GM12873 (cell line): ENCODE results near the gene LDHAL6A.

Source experiments
- TF ChIP-seq, protein P1 (sequence below): IDR thresholded peaks from 2 replicates; pipeline ENCODE4 v1.5.1; 2012; ENCODE audit warnings: low read depth, mild to moderate bottlenecking, moderate library complexity, low read length, control low read depth; ENCODE audit not compliant: insufficient read depth; ENCODE audit errors: missing control alignments

LDHAL6A gene

DNA sequence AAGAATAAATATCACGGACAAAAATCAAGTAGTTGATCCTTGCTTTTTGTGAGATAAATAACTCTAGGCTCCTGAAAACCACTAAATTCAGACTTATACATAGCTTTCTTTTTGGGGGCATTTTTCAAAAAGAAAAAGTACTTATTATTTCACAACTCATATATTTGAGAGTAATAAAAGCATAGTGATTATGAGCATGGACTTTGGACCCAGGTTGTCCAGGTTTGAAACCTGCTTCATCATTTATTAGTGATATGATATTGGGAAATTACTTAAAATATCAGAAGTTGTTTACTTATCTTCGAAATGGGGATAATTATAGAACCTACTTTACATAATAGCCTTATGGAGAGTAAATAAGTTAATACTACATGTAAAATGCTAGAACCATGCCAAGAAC, 17.0 kb upstream of the LDHAL6A start:
- TF ChIP-seq, protein P1, sequence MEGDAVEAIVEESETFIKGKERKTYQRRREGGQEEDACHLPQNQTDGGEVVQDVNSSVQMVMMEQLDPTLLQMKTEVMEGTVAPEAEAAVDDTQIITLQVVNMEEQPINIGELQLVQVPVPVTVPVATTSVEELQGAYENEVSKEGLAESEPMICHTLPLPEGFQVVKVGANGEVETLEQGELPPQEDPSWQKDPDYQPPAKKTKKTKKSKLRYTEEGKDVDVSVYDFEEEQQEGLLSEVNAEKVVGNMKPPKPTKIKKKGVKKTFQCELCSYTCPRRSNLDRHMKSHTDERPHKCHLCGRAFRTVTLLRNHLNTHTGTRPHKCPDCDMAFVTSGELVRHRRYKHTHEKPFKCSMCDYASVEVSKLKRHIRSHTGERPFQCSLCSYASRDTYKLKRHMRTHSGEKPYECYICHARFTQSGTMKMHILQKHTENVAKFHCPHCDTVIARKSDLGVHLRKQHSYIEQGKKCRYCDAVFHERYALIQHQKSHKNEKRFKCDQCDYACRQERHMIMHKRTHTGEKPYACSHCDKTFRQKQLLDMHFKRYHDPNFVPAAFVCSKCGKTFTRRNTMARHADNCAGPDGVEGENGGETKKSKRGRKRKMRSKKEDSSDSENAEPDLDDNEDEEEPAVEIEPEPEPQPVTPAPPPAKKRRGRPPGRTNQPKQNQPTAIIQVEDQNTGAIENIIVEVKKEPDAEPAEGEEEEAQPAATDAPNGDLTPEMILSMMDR: no peak

DNA sequence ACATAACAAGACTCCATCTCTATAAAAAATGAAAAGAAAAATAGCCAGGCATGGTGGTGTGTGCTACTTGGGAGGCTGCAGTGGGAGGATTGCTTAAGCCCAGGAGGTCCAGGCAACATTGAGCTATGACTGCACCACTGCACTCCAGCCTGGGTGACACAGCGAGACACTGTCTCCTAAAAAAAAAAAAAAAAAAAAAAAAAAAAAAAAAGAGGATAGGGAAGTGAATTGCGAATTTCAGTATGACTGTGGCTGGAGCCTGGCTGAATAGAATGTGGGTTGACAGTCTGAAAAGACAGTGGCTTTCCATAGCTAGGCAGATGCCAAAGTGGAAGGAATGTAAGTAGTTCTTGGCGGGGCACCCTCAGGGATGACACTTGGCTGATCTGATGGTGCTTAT, 6.4 kb upstream of the LDHAL6A start:
- TF ChIP-seq, protein P1: no peak

DNA sequence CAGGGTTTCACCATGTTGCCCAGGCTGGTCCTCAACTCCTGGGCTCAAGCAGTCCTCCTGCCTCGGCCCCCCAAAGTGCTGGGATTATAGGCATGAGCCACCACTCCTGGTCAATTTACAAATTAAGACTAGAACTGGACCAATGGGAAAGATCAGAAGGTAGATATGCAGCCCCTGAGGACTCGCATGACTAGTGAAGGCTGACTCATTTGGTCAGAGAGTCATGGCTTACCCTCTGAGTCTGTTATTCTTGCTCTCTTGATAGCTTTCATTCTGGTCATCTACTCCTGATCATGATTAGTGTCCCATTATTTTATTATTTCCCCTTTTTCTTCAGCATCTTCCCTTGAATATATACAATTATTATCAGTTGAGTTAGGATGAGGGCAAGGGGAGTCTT, 2.7 kb upstream of the LDHAL6A start:
- TF ChIP-seq, protein P1: no peak

DNA sequence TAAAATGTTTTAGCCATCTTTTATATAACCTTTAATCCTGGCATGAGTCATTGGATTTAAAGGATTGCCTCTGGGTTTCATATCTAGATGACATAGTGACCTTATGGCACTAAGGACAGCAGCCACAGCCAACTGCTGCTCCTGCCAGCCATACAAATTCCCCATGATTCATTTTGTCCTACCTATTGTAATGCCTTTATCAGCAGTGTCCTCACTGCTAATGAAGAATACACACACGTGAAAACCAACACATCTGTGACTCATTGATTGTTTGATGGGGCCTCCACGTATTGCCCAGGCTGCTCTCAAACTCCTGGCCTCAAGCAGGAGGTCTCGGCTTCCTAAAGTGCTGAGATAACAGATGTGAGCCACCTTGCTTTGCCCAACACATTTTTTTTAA, 1.8 kb downstream of the LDHAL6A start:
- TF ChIP-seq, protein P1: no peak

DNA sequence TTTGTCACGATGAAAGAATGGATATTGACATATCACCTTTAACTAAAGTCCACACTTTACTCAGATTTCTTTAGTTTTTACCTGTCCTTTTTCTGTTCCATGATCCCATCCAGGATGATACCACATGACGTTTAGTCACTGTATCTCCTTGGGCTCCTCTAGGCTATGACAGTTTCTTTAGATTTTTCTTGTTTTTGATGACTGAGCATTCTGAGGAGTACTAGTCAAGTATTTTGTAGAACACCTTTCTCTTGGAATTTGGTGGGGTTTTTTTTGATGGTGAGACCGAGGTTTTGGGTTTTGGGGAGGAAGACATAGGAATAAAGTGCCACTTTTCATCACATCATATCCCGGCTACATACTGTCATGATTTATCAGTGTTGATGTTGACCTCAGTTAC, 4.0 kb downstream of the LDHAL6A start:
- TF ChIP-seq, protein P1: no peak

DNA sequence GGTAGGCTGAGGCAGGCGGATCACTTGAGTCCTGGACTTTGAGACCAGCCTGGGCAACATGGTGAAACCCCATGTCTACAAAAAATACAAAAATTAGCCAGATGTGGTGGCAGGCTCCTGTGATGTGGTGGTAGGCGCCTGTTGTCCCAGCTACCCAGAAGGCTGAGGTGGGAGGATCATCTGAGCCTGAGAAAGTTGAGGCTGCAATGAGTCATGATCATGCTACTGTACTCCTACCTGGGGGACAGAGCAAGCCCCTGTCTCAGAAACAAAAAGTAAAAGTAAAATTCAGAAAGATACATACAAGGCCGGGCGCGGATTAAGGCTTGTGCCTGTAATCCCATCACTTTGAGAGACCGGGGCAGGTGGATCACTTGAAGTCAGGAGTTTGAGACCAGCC, 6.3 kb downstream of the LDHAL6A start:
- TF ChIP-seq, protein P1: no peak

DNA sequence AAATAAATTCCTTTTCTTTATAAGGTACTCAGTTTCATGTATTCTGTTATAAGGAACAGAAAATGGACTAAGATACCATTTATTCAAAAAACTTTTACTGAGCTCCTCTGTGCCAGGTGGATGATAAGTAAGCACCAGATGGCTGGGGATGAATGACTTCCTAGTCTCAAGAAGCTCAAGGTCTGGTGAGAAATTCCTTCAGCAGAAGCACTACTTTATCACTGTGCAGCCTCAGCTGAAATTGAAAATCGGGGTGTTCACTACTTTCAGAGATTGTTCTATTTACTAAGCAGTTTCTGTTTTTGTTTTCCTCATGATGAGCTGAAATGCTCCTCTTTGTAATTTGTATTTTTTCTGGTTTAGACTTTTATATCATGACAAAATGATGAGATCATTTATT, 7.8 kb downstream of the LDHAL6A start:
- TF ChIP-seq, protein P1: no peak
